HepG2 (cell line): ENCODE data around the gene DDRGK1. TPM values are rescaled to one million over a fixed set of nuclear protein-coding genes. Genes with fewer than 3 reads are reported as not detected.

Experiments
- DMAP1 ChIP-seq: IDR thresholded peaks from 2 replicates; pipeline ENCODE4 v1.6.1; 2016
- HHEX ChIP-seq: IDR thresholded peaks from 2 replicates; pipeline ENCODE4 v1.6.1; 2016; ENCODE audit warnings: control low read depth
- JUNB ChIP-seq: sonication (generic); formaldehyde crosslinking; IDR thresholded peaks from 2 replicates; pipeline ENCODE4 v1.8.0; 2022; ENCODE audit warnings: missing genetic modification reagents, mild to moderate bottlenecking, borderline replicate concordance
- MBNL3 ChIP-seq: fragments of 250-450 bp; sonication (Bioruptor Pico); conservative IDR thresholded peaks from 2 replicates; pipeline ENCODE4 v1.8.0; 2022; ENCODE audit warnings: mild to moderate bottlenecking, inconsistent platforms
- MEF2D ChIP-seq: sonication (generic); formaldehyde crosslinking; IDR thresholded peaks from 2 replicates; pipeline ENCODE4 v1.5.1; 2020; ENCODE audit warnings: mild to moderate bottlenecking, missing genetic modification reagents
- MTF1 ChIP-seq: sonication (generic); formaldehyde crosslinking; IDR thresholded peaks from 2 replicates; pipeline ENCODE4 v1.5.0; 2020; ENCODE audit warnings: missing genetic modification reagents
- POGZ ChIP-seq: sonication (generic); formaldehyde crosslinking; IDR thresholded peaks from 2 replicates; pipeline ENCODE4 v1.4.0; 2020; ENCODE audit warnings: mild to moderate bottlenecking, missing genetic modification reagents
- PTBP1 ChIP-seq: fragments of 200-400 bp; formaldehyde crosslinking; IDR thresholded peaks from 2 replicates; pipeline ENCODE4 v1.6.1; 2018; ENCODE audit warnings: low read length, low read depth; ENCODE audit not compliant: poor library complexity, severe bottlenecking
- RAD21 ChIP-seq: fragments of 450-650 bp; formaldehyde crosslinking; IDR thresholded peaks from 2 replicates; pipeline ENCODE4 v1.5.0; 2020; ENCODE audit warnings: mild to moderate bottlenecking
- RARA ChIP-seq: IDR thresholded peaks from 2 replicates; pipeline ENCODE4 v1.6.1; 2016; ENCODE audit warnings: missing genetic modification reagents, missing compliant biosample characterization
- SAFB2 ChIP-seq: sonication (generic); formaldehyde crosslinking; IDR thresholded peaks from 2 replicates; pipeline ENCODE4 v1.5.1; 2020; ENCODE audit warnings: missing genetic modification reagents, low read depth, mild to moderate bottlenecking, borderline replicate concordance
- SMYD3 ChIP-seq: sonication (generic); formaldehyde crosslinking; IDR thresholded peaks from 2 replicates; pipeline ENCODE4 v1.8.1; 2023; ENCODE audit warnings: mild to moderate bottlenecking, missing genetic modification reagents
- SNAPC2 ChIP-seq: sonication (generic); formaldehyde crosslinking; IDR thresholded peaks from 2 replicates; pipeline ENCODE4 v1.8.1; 2022; ENCODE audit warnings: mild to moderate bottlenecking, missing genetic modification reagents
- TBP ChIP-seq: sonication (generic); formaldehyde crosslinking; IDR thresholded peaks from 2 replicates; pipeline ENCODE4 v1.5.0; 2020; ENCODE audit warnings: missing genetic modification reagents
- TP53 ChIP-seq: sonication (generic); formaldehyde crosslinking; conservative IDR thresholded peaks from 2 replicates; pipeline ENCODE4 v1.4.0; 2020; ENCODE audit warnings: missing genetic modification reagents
- ZFP1 ChIP-seq: IDR thresholded peaks from 2 replicates; pipeline ENCODE4 v1.6.1; 2016
- ZKSCAN8 ChIP-seq: IDR thresholded peaks from 2 replicates; pipeline ENCODE4 v1.6.1; 2016; ENCODE audit warnings: borderline replicate concordance, missing genetic modification reagents, missing compliant biosample characterization
- ZNF160 ChIP-seq: sonication (generic); formaldehyde crosslinking; IDR thresholded peaks from 2 replicates; pipeline ENCODE4 v1.8.0; 2022; ENCODE audit warnings: mild to moderate bottlenecking, inconsistent platforms, missing genetic modification reagents
- ZNF335 ChIP-seq: sonication (generic); formaldehyde crosslinking; IDR thresholded peaks from 2 replicates; pipeline ENCODE4 v1.4.0; 2020; ENCODE audit warnings: missing genetic modification reagents
- ZNF431 ChIP-seq: sonication (generic); formaldehyde crosslinking; IDR thresholded peaks from 2 replicates; pipeline ENCODE4 v1.9.0; 2022; ENCODE audit warnings: missing genetic modification reagents, low read depth, mild to moderate bottlenecking, borderline replicate concordance
- ZNF552 ChIP-seq: sonication (generic); formaldehyde crosslinking; IDR thresholded peaks from 2 replicates; pipeline ENCODE4 v1.9.0; 2022; ENCODE audit warnings: missing genetic modification reagents, mild to moderate bottlenecking, borderline replicate concordance
- ZNF557 ChIP-seq: sonication (generic); formaldehyde crosslinking; IDR thresholded peaks from 2 replicates; pipeline ENCODE4 v1.4.0; 2020; ENCODE audit warnings: missing genetic modification reagents
- ZNF569 ChIP-seq: sonication (generic); formaldehyde crosslinking; IDR thresholded peaks from 2 replicates; pipeline ENCODE4 v1.5.0; 2020; ENCODE audit warnings: mild to moderate bottlenecking, missing genetic modification reagents, moderate library complexity, borderline replicate concordance
- ZNF644 ChIP-seq: IDR thresholded peaks from 2 replicates; pipeline ENCODE4 v1.6.1; 2016; ENCODE audit warnings: low read depth
- ZNF7 ChIP-seq: IDR thresholded peaks from 2 replicates; pipeline ENCODE4 v1.6.1; 2016; ENCODE audit warnings: missing biosample characterization, missing genetic modification reagents
- polyA plus RNA-seq, 8 experiments: library from polyadenylated mRNA; depleted of rRNA in 3 of 8; stranded (reverse) in 7 of 8; unstranded in 1 of 8; fragments of >200 nt; fragmentation: Illumina TruSeq in 4 of 8; extraction: Trizol in 4 of 8; gene quantifications; 2 replicates each; pipeline versions ENCODE4 v1.2.1 to v1.2.3, GENCODE V29; 2011 to 2016; ENCODE audit warnings: low read depth in 4 of 8, missing spikeins in 1 of 8, mixed read lengths in 1 of 8; ENCODE audit not compliant: insufficient read depth in 1 of 8
- total RNA-seq, 5 experiments: library from RNA; depleted of rRNA; stranded (reverse); fragments of >200 nt; fragmentation: Illumina TruSeq; extraction: Trizol; gene quantifications; 2 replicates each; pipeline ENCODE4 v1.2.3, GENCODE V29; 2016; ENCODE audit warnings: low read depth in 1 of 5
- TF ChIP-seq, protein P1 (sequence below): sonication (generic); formaldehyde crosslinking; IDR thresholded peaks from 2 replicates; pipeline ENCODE4 v1.9.0; 2022; ENCODE audit warnings: missing genetic modification reagents, mild to moderate bottlenecking, borderline replicate concordance
- TF ChIP-seq, protein P2 (sequence below): IDR thresholded peaks from 2 replicates; pipeline ENCODE4 v1.6.1; 2012; ENCODE audit warnings: inconsistent platforms
- TF ChIP-seq, protein P3 (sequence below): sonication (generic); formaldehyde crosslinking; IDR thresholded peaks from 2 replicates; pipeline ENCODE4 v1.4.0; 2020; ENCODE audit warnings: missing genetic modification reagents
- TF ChIP-seq, protein P4 (sequence below): IDR thresholded peaks from 2 replicates; pipeline ENCODE4 v1.6.1; 2016

Gene DDRGK1
- total and polyA plus RNA-seq, 2 of the 13 experiments (the other 11 are each of a cell fraction or from before 2014, with no cell fraction given): 96.7 to 149 TPM

DNA sequence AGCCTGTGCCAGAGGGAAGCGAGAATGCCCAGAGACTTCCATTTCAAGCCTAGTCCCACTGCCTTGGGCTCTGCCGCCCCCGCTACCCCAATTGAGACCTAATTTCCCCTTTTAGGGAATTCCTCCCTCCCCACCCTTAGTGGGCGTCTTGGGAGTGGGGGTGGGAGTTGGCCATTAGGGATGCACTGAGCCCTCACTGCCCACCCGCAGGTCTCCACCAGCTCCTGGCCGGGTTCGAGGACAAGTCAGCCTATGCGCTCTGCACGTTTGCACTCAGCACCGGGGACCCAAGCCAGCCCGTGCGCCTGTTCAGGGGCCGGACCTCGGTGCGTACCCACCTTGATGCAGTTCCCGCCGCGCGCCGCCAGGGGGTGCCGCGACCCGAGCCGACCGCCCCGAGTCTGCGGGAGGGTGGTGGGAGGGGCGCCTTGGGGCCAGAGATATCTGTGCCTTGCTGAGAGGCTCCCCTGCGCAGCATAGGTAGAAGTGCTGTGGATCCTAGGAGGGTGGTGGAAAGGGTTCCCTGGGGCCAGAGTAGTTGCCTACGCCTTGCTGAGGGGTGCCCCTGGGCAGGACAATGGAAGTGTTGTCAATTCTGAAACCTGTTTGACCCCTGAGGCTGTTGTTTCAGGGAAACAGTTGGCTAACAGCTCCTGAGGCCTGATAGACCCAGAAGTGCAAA lies 14.0 kb upstream of the DDRGK1 start (continued):
- TF ChIP-seq, protein P1, sequence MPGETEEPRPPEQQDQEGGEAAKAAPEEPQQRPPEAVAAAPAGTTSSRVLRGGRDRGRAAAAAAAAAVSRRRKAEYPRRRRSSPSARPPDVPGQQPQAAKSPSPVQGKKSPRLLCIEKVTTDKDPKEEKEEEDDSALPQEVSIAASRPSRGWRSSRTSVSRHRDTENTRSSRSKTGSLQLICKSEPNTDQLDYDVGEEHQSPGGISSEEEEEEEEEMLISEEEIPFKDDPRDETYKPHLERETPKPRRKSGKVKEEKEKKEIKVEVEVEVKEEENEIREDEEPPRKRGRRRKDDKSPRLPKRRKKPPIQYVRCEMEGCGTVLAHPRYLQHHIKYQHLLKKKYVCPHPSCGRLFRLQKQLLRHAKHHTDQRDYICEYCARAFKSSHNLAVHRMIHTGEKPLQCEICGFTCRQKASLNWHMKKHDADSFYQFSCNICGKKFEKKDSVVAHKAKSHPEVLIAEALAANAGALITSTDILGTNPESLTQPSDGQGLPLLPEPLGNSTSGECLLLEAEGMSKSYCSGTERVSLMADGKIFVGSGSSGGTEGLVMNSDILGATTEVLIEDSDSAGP: peak; percentile 97
- 0 out of 2 replicates have a peak, but pooled peaks have one; percentile 49 for TF ChIP-seq HHEX (CRISPR knock-in tag)
- peak; percentile 76; the same call in 1 of the 2 replicates for TF ChIP-seq POGZ (CRISPR knock-in tag)
- 0 out of 2 replicates have a peak, but pooled peaks have one; percentile 57 for TF ChIP-seq ZNF557 (CRISPR knock-in tag)
- TF ChIP-seq SMYD3: no peak
- TF ChIP-seq RARA (CRISPR knock-in tag): peak; percentile 64; the same call in 1 of the 2 replicates
- TF ChIP-seq ZNF644 (CRISPR knock-in tag): peak; percentile 61; the same call in 1 of the 2 replicates
- no peak for TF ChIP-seq TP53 (CRISPR knock-in tag)
- TF ChIP-seq, protein P2, sequence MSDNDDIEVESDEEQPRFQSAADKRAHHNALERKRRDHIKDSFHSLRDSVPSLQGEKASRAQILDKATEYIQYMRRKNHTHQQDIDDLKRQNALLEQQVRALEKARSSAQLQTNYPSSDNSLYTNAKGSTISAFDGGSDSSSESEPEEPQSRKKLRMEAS: peak; percentile 53; the same call in 1 of the 2 replicates
- TF ChIP-seq RAD21 (CRISPR knock-in tag): peak; percentile 100
- TF ChIP-seq SNAPC2 (CRISPR knock-in tag): no peak; the same call in 1 of the 2 replicates
- no peak for TF ChIP-seq JUNB (CRISPR knock-in tag)
- TF ChIP-seq ZNF431: 0 out of 2 replicates have a peak, but pooled peaks have one; percentile 36
- TF ChIP-seq ZNF335: no peak
- TF ChIP-seq, protein P3, sequence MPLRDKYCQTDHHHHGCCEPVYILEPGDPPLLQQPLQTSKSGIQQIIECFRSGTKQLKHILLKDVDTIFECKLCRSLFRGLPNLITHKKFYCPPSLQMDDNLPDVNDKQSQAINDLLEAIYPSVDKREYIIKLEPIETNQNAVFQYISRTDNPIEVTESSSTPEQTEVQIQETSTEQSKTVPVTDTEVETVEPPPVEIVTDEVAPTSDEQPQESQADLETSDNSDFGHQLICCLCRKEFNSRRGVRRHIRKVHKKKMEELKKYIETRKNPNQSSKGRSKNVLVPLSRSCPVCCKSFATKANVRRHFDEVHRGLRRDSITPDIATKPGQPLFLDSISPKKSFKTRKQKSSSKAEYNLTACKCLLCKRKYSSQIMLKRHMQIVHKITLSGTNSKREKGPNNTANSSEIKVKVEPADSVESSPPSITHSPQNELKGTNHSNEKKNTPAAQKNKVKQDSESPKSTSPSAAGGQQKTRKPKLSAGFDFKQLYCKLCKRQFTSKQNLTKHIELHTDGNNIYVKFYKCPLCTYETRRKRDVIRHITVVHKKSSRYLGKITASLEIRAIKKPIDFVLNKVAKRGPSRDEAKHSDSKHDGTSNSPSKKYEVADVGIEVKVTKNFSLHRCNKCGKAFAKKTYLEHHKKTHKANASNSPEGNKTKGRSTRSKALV (CRISPR knock-in tag): peak; percentile 95
- TF ChIP-seq, protein P4, sequence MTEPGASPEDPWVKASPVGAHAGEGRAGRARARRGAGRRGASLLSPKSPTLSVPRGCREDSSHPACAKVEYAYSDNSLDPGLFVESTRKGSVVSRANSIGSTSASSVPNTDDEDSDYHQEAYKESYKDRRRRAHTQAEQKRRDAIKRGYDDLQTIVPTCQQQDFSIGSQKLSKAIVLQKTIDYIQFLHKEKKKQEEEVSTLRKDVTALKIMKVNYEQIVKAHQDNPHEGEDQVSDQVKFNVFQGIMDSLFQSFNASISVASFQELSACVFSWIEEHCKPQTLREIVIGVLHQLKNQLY (CRISPR knock-in tag): peak; percentile 60; the same call in 1 of the 2 replicates
- TF ChIP-seq ZFP1 (CRISPR knock-in tag): no peak
- no peak for TF ChIP-seq MBNL3
- no peak; the same call in 1 of the 2 replicates for TF ChIP-seq MTF1
- no peak for TF ChIP-seq ZNF7 (CRISPR knock-in tag)
- TF ChIP-seq PTBP1: no peak
- no peak; the same call in 1 of the 2 replicates for TF ChIP-seq TBP (CRISPR knock-in tag)
- peak; percentile 74; the same call in 1 of the 2 replicates for TF ChIP-seq SAFB2 (CRISPR knock-in tag)
- TF ChIP-seq DMAP1 (CRISPR knock-in tag): no peak; the same call in 1 of the 2 replicates
- peak; percentile 77; the same call in 1 of the 2 replicates for TF ChIP-seq ZNF160 (CRISPR knock-in tag)
- TF ChIP-seq ZNF569 (CRISPR knock-in tag): 0 out of 2 replicates have a peak, but pooled peaks have one; percentile 44
- TF ChIP-seq MEF2D (CRISPR knock-in tag): peak; percentile 91
- peak; percentile 95 for TF ChIP-seq ZKSCAN8 (CRISPR knock-in tag)
- TF ChIP-seq ZNF552 (CRISPR knock-in tag): peak; percentile 47; the same call in 1 of the 2 replicates
